Dedifferentiated amniotic fluid mesenchymal stem cell (primary cell): Measurements from ENCODE around the gene HOXD4.

Source experiments
- DNase-seq: peaks from one replicate; pipeline ENCODE4 v3.0.0-alpha.2; 2016; ENCODE audit errors: extremely low spot score

HOXD4 gene

GRCh38 chr2:176187899-176188773, 36.8 kb downstream of the HOXD4 start, which contains the start of gene HOXD1:
Gene HOXD1, plus strand, starts transcription at chr2:176188668. Its CDS starts 134 bp downstream, at chr2:176188802.
- DNase-seq = no peak

DNA sequence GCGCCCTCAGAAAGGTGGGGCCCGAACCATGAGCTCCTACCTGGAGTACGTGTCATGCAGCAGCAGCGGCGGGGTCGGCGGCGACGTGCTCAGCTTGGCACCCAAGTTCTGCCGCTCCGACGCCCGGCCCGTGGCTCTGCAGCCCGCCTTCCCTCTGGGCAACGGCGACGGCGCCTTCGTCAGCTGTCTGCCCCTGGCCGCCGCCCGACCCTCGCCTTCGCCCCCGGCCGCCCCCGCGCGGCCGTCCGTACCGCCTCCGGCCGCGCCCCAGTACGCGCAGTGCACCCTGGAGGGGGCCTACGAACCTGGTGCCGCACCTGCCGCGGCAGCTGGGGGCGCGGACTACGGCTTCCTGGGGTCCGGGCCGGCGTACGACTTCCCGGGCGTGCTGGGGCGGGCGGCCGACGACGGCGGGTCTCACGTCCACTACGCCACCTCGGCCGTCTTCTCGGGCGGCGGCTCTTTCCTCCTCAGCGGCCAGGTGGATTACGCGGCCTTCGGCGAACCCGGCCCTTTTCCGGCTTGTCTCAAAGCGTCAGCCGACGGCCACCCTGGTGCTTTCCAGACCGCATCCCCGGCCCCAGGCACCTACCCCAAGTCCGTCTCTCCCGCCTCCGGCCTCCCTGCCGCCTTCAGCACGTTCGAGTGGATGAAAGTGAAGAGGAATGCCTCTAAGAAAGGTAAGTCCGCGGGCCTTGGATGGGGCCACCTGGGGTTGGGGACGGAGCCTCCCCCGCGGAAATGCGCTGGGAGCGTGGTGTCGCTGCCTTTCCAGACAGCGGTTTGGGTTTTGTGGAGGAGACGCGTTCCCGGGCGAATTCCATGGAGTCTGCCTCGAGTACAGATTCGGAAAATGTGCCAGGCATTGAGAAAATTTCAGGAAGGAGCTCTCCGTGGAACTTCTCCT, 37.7 kb downstream of the HOXD4 start:
- DNase-seq = no peak

DNA sequence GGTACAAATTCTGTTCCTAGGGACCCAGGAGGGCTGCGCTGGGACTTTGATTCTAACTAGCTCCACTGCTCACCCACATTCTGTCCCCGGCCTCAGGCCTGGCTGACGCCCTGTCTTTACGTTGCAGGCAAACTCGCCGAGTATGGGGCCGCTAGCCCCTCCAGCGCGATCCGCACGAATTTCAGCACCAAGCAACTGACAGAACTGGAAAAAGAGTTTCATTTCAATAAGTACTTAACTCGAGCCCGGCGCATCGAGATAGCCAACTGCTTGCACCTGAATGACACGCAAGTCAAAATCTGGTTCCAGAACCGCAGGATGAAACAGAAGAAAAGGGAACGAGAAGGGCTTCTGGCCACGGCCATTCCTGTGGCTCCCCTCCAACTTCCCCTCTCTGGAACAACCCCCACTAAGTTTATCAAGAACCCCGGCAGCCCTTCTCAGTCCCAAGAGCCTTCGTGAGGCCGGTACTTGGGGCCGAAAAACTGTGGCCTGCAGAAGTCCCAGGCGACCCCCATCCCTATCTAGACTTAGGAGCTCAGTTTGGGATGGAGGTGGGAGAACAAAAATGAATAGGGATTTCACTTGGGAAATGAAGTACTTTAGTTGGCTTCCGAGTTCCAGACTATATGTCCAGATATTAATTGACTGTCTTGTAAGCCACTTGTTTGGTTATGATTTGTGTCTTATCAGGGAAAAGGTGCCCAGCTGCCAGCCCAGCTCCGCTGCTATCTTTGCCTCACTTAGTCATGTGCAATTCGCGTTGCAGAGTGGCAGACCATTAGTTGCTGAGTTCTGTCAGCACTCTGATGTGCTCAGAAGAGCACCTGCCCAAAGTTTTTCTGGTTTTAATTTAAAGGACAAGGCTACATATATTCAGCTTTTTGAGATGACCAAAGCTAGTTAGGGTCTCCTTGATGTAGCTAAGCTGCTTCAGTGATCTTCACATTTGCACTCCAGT, 38.6 kb downstream of the HOXD4 start:
- no peak for DNase-seq

- no peak for DNase-seq
Observed at GRCh38 chr2:176192351-176192750, 41.0 kb downstream of the HOXD4 start.

GRCh38 chr2:176193048-176193447, 41.7 kb downstream of the HOXD4 start:
- DNase-seq = no peak

- DNase-seq = no peak
Observed at GRCh38 chr2:176199902-176200301, 48.6 kb downstream of the HOXD4 start.

- DNase-seq = no peak
Observed at GRCh38 chr2:176200971-176201370, 49.6 kb downstream of the HOXD4 start.

DNA sequence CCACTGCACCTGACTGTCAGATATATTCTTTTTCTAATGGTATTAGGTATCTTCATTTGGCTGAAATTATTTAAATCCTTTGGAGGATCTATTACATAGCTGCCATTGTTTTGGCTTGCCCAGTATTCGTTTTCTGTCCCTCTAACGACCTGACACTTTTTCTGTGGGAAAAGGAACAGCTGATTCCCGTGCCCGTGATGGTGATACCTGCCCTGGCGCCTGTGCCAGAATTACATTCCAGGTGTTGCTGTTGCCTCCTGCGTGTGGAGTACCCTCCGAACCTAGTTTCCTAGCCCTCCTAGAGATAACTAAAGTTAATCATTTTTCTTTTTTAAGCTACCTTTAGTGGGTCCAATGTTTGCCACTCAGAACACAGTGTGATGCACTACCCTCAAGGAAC, 51.1 kb downstream of the HOXD4 start:
- no peak for DNase-seq
